Loucy (cell line): Measurements from ENCODE around the gene TRIM34.
A peak's percentile ranks its signal among the peaks of the same experiment; 100 is the strongest.

Source experiments
- H2AFZ ChIP-seq: fragments of 200-600 bp; sonication (generic); 2 replicates; pipeline ENCODE4 v1.6.0; 2016; ENCODE audit warnings: antibody characterized with exemption, mild to moderate bottlenecking, low read length, moderate library complexity
- H3F3A ChIP-seq: fragments of 200-600 bp; 2 replicates; pipeline ENCODE4 v1.6.0; 2016; ENCODE audit warnings: antibody characterized with exemption, low read depth, mild to moderate bottlenecking
- H3K27me3 ChIP-seq: fragments of 200-600 bp; sonication (generic); 2 replicates; pipeline ENCODE4 v1.6.1; 2014; ENCODE audit warnings: low read length, mild to moderate bottlenecking; ENCODE audit not compliant: insufficient read depth, poor library complexity, severe bottlenecking
- H3K36me3 ChIP-seq: fragments of 200-600 bp; sonication (generic); 2 replicates; pipeline ENCODE4 v1.6.1; 2016; ENCODE audit warnings: low read length; ENCODE audit not compliant: insufficient read depth
- H3K4me1 ChIP-seq: fragments of 200-600 bp; sonication (generic); 2 replicates; pipeline ENCODE4 v1.5.1; 2014; ENCODE audit warnings: low read length, mild to moderate bottlenecking; ENCODE audit not compliant: insufficient read depth, poor library complexity, severe bottlenecking
- H3K4me2 ChIP-seq: fragments of 200-600 bp; sonication (generic); 2 replicates; pipeline ENCODE4 v1.6.0; 2014; ENCODE audit warnings: antibody characterized with exemption, low read length, low read depth, mild to moderate bottlenecking; ENCODE audit not compliant: poor library complexity, severe bottlenecking
- H3K4me3 ChIP-seq: fragments of 200-600 bp; sonication (generic); 2 replicates; pipeline ENCODE4 v1.5.1; 2014; ENCODE audit warnings: low read length, mild to moderate bottlenecking, mixed read lengths; ENCODE audit not compliant: poor library complexity, severe bottlenecking
- H3K79me2 ChIP-seq: fragments of 200-600 bp; sonication (generic); 2 replicates; pipeline ENCODE4 v1.6.1; 2014; ENCODE audit warnings: low read length; ENCODE audit not compliant: insufficient read depth
- H3K9ac ChIP-seq: fragments of 200-600 bp; sonication (generic); 2 replicates; pipeline ENCODE4 v1.6.0; 2014; ENCODE audit warnings: mild to moderate bottlenecking, low read depth, low read length, moderate library complexity; ENCODE audit not compliant: poor library complexity, severe bottlenecking
- H3K9me2 ChIP-seq: fragments of 200-600 bp; sonication (generic); replicated peaks from 2 replicates; pipeline ENCODE4 v1.6.1; 2016; ENCODE audit warnings: low read depth, low read length, mixed read lengths
- H3K9me3 ChIP-seq: fragments of 200-600 bp; sonication (generic); 2 replicates; pipeline ENCODE4 v1.6.1; 2014; ENCODE audit warnings: mild to moderate bottlenecking, antibody characterized with exemption, low read length, low read depth; ENCODE audit not compliant: insufficient read depth
- H4K20me1 ChIP-seq: fragments of 200-600 bp; sonication (generic); 2 replicates; pipeline ENCODE4 v1.6.0; 2014; ENCODE audit warnings: antibody characterized with exemption, low read length, mild to moderate bottlenecking; ENCODE audit not compliant: insufficient read depth, poor library complexity, severe bottlenecking
- CTCF ChIP-seq: fragments of 200-600 bp; sonication (generic); conservative IDR thresholded peaks from 2 replicates; pipeline ENCODE4 v1.5.1; 2014; ENCODE audit warnings: mild to moderate bottlenecking, antibody characterized with exemption, low read length
- EZH2phosphoT487 ChIP-seq: fragments of 200-600 bp; IDR thresholded peaks from 2 replicates; pipeline ENCODE4 v1.6.1; 2018; ENCODE audit warnings: antibody characterized with exemption, mild to moderate bottlenecking, moderate library complexity, borderline replicate concordance

Gene TRIM34

DNA sequence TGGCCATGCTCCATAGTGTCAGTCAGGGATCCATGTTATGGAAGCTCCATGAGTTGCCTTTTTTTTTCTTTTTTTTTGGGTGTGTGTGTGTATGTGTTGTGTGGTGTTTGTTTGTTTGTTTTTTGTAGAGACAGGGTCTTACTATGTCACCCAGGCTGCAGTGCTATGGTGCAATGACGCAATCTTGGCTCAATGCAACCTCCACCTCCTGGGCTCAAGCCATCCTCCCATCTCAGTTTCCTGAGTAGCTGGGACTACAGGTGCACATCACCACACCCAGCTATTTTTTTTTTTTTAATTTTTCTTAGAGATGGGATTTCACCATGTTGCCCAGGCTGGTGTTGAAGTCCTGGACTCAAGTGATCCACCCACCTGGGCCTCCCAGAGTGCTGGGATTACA lies 63.7 kb downstream of the TRIM34 start:
- H3K36me3 ChIP-seq, result no peaks in the 10 kb centered on the region
- H3K9ac ChIP-seq, result no peak overlapping the region
- no peaks in the 10 kb centered on the region for H3K9me3 ChIP-seq
- H3K4me3 ChIP-seq, result no peak overlapping the region
- peaks cover 4% of the 10 kb centered on the region for H4K20me1 ChIP-seq
- no peak overlapping the region for H3K4me2 ChIP-seq
- H3K9me2 ChIP-seq, result no peaks in the 10 kb centered on the region
- no peak for TF ChIP-seq EZH2phosphoT487
- TF ChIP-seq CTCF, result no peak
- H3F3A ChIP-seq, result no peaks in the 10 kb centered on the region
- H3K4me1 ChIP-seq, result peaks cover 28% of the 10 kb centered on the region
- H3K27me3 ChIP-seq, result no peaks in the 10 kb centered on the region
- peaks cover 6% of the 10 kb centered on the region; the same call in 1 of the 2 replicates for H3K79me2 ChIP-seq
- H2AFZ ChIP-seq, result no peak overlapping the region

- H2AFZ ChIP-seq, result peak within 1 kb of the TSS; percentile 44
- H3K4me1 ChIP-seq, result peaks cover 22% of the 10 kb centered on the region
- H3K4me2 ChIP-seq, result peak within 1 kb of the TSS; percentile 79
- no peaks in the 10 kb centered on the region for H3K27me3 ChIP-seq
- H3K79me2 ChIP-seq, result no peaks in the 10 kb centered on the region
- TF ChIP-seq CTCF (no peak), EZH2phosphoT487 (no peak)
- H4K20me1 ChIP-seq, result no peaks in the 10 kb centered on the region
- no peaks in the 10 kb centered on the region for H3F3A ChIP-seq
- peak within 1 kb of the TSS; percentile 72 for H3K4me3 ChIP-seq
- no peaks in the 10 kb centered on the region for H3K9me2 ChIP-seq
- no peaks in the 10 kb centered on the region for H3K36me3 ChIP-seq
- H3K9me3 ChIP-seq, result no peaks in the 10 kb centered on the region
- H3K9ac ChIP-seq, result peak within 1 kb of the TSS; percentile 82
Measured at GRCh38 chr11:5689551-5689983, 64.8 kb downstream of the TRIM34 start, which contains the start of gene TRIM22. TRIM22 (plus strand) TSS chr11:5689790; CDS start chr11:5696233, 6,443 bp downstream.

DNA sequence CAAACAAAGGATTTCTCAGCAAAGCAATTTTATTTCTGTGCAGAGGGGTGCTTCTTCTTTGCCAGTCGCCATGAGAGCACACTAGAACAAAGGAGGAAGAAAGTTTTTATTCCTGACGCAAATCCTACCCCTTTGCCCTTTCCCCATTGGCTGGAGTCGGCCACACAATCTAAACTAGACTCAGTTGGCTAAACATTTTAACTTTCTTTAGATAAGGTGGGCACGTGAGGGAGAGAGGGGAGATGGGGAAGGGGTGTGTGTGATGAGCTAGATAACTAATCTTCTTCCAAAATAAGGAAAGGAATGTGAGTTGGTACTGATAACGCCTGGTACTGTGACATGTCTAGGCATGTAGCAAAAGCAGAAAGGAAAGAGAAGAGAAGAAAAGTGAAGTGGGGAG lies 65.4 kb downstream of the TRIM34 start:
- Histone ChIP-seq H3K4me2 (peak overlapping the region; percentile 79), H3K36me3 (no peaks in the 10 kb centered on the region), H3K9me3 (no peaks in the 10 kb centered on the region), H3K27me3 (no peaks in the 10 kb centered on the region), H2AFZ (peak overlapping the region; percentile 44; the same call in 1 of the 2 replicates), H3K9ac (peak overlapping the region; percentile 82), H3K4me3 (peak overlapping the region; percentile 72), H3K4me1 (peaks cover 20% of the 10 kb centered on the region), H4K20me1 (no peaks in the 10 kb centered on the region), H3K79me2 (no peaks in the 10 kb centered on the region), H3K9me2 (no peaks in the 10 kb centered on the region), H3F3A (no peaks in the 10 kb centered on the region)
- TF ChIP-seq CTCF, result no peak
- no peak for TF ChIP-seq EZH2phosphoT487
